HG03442 (cell line): ENCODE measurements around the gene DDX3X.
"Not testable (repeated sequence)": the region's sequence is repeated elsewhere in the genome, so short reads cannot be mapped to it uniquely, and the experiment has no call there.

ENCODE experiments used
- ATAC-seq: cut with Tn5 transposase; IDR thresholded peaks from one replicate; pipeline ENCODE4 v1.9.1; 2021; ENCODE audit warnings: mild to moderate bottlenecking, moderate library complexity; ENCODE audit not compliant: unreplicated experiment

The DDX3X gene

DNA sequence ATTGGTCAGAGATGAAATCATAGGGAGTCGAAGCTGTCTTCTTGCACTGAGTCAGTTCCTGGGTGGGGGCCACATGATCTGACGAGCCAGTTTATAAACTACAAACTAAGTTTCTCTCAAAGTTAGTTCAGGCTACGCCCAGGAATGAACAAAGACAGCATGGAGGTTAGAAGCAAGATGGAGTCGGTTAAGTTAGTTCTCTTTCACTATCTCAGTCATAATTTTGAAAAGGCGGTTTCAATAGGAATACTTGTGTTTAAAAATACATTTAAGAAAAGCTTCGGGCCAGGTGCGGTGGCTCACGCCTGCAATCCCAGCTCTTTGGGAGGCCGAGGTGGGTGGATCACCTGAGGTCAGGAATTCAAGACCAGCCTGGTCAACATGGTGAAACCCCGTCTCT, 77.3 kb downstream of the DDX3X start:
- not testable (repeated sequence) for ATAC-seq

DNA sequence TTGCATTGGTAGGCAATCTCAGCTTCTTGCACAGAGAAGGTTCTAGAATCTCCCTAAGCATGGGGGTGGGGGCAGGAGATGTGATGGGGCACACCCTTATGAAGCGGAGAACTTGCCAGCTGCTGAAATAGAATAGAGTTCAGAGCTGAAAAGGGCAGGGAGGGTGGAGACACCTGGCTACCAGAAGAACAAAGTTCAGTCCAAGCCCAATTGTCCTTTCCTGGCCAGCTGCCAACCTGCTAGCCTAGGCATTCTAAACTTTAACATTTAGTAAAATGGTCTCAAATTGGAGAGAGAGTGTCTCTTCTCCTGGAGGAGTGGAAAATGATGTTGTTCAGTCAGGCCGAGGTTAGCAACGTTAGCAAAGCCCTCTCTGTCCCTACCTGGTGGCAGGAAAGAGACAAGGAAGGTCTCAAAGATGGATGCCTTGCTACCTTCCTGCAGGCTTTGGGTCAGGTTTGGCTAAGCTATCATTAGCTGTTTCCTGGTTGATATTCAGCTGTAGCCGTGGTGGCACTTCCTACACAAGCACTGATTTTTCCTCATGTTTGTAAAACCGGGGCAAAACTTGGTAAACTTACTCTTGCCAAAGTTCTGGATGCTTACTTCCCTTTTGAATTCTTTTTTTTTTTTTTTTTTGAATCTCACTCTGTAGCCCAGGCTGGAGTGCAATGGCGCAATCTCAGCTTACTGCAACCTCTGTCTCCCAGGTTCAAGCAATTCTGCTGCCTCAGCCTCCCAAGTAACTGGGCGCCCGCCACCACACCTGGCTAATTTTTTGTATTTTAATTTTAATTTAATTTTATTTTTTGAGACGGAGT, 78.5 kb downstream of the DDX3X start:
- no peak for ATAC-seq
